Hematopoietic multipotent progenitor cell (in vitro differentiated cells): Measurements from ENCODE around the gene DDC. TPM values are rescaled to one million over a fixed set of nuclear protein-coding genes. Genes with fewer than 3 reads are reported as not detected.
A peak's percentile ranks its signal among the peaks of the same experiment; 100 is the strongest.
"Not testable (repeated sequence)": the region's sequence is repeated elsewhere in the genome, so short reads cannot be mapped to it uniquely, and the experiment has no call there.

ENCODE experiments used
- DNase-seq, 3 donors: peaks; one replicate each; pipeline ENCODE4 v3.0.0-alpha.2; 2011 to 2015; ENCODE audit warnings: low read depth in 2 of 3, low spot score in 2 of 3
- total RNA-seq: library from RNA; depleted of rRNA; stranded (reverse); fragments of >200 nt; gene quantifications from one replicate; pipeline ENCODE4 v1.2.3, GENCODE V29; 2012

The DDC gene
- total RNA-seq, 1 donor = not detected

GRCh38 chr7:50462361-50462760, 102.8 kb downstream of the DDC start:
- no peak for DNase-seq

DNA sequence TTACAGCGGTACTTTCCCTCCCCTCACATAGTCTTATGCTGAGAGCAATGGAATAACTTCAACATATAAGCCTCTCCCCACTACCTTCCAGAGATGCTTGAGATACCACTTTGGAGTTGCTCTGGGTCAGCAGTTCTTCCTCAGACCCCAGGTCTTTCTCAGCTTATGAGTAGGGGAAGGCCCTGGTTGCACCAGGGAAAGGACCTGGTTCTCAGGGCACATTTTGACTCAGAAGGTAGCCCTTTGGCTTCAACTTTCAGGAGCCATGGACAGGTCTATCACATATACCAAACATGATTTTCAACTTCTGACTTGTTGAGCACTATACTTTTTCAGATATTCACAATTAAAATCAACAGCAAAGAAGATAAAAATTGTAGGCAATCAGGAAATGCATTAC, 103.5 kb downstream of the DDC start:
- no peak for DNase-seq

DNA sequence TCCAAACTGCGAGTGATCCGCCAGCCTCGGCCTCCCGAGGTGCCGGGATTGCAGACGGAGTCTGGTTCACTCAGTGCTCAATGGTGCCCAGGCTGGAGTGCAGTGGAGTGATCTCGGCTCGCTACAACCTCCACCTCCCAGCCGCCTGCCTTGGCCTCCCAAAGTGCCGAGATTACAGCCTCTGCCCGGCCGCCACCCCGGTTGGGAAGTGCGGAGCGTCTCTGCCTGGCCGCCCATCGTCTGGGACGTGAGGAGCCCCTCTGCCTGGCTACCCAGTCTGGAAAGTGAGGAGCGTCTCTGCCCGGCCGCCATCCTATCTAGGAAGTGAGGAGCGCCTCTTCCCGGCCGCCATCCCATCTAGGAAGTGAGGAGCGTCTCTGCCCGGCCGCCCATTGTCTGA, 106.0 kb downstream of the DDC start:
- DNase-seq = not testable (repeated sequence)

GRCh38 chr7:50458651-50459050, 106.6 kb downstream of the DDC start:
- not testable (repeated sequence) for DNase-seq

DNA sequence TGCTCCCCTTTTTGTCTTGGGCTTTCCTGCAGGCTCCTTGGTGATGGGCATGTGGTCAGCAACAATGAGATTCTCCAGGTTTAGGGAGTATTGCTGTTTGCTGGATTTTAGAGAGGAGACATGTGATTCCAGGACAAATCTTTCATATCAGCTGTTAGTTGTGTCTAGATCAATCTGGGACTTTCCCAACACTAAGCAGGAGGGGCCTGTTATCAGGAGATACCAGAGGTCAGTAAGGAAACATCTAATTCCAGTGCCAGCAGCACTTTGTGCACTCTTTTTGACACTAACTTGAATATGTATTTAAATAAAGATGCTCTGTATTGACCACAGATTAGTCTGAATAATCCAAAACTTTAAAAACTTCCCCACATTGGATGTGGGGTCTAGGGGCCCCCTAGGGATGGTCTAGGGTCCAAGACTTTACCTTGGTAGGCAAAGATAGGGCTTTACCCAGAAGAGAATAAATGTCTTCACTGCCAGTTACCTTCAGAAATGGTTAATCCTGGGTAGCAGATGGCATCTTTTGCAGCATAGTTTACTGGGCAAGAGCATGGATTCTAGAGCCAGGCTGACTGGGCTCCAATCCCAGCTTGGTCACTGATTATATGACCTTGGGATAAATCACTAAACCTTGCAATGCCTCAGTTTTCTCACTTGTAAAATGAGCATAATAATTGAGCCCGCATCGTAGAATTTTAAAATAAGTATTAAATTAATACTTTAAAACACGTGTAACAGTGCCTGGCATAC, 108.7 kb downstream of the DDC start:
- DNase-seq = no peak

GRCh38 chr7:50455658-50456057, 109.5 kb downstream of the DDC start:
- peak in 1 of 3 donors; percentile 56 for DNase-seq

GRCh38 chr7:50454968-50455367, 110.2 kb downstream of the DDC start:
- no peak for DNase-seq

DNA sequence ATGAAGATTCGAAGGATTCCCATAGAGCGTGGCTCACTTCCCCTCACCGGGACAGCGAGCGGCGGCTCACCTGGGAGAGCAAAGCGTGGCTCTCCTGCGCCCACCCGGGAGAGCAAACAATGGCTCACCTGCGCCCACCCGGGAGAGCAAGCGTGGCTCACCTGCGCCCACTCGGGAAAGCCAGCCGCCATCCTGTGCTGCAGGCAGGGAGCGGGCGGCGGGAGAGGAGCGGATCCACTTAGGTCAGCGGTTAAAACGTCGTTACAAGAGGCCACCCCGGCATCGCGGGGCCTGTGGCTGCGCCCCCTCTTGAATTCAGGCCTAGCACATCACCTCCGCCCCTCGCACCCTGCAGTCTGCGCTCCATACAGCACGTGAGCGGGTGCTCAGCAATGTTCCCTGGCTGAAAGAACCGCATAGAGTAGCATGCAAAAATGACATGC, 114.6 kb downstream of the DDC start:
- DNase-seq = no peak

DNA sequence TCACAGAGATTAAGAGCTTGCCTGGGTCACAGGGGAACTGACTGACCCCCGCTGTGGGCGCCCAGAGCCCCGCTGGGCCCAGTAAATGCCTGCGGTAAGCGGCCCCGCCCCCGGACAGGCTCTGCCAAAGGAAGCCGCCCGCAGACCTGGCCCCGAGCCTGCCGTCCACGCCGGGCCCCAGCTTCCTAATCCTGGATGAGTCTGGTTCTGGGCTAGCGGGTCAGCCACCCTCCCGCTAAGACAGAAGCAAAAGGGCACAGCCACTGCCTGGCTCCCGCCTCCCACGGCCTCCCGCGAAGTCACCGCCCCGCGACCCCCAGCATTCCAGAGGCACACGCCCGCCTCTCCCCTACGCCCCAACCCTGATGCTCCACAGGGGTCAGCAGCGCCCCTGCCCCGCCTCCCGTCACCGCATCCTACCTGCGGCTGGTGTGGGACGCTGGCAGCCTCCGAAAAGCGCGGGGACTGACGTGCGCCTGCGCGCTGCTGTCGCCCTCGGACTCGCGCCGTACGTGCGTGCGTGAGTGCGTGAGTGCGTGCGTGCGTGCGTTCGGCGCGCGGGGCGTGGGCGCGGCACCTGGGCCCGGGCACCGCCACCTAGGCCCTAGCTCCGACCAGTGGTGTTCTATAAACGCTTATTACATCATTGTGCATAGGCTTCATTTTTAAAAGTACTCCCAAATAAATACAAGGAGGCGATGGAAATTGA, 115.2 kb downstream of the DDC start, which contains the start of gene FIGNL1:
FIGNL1 (minus strand) TSS at position 470 of the 709 bp plus-strand sequence. CDS start 3,063 bp downstream, outside the sequence.
- DNase-seq = peak; percentile 63 to 74 (median 63)

GRCh38 chr7:50449501-50449880, 115.7 kb downstream of the DDC start:
- DNase-seq = no peak

GRCh38 chr7:50448823-50449222, 116.4 kb downstream of the DDC start:
- no peak for DNase-seq

GRCh38 chr7:50446542-50446960, 118.7 kb downstream of the DDC start:
- DNase-seq = no peak

GRCh38 chr7:50436133-50436806, 128.9 kb downstream of the DDC start:
- no peak for DNase-seq

GRCh38 chr7:50431722-50432305, 133.4 kb downstream of the DDC start:
- no peak for DNase-seq

GRCh38 chr7:50431316-50431715, 133.9 kb downstream of the DDC start:
- DNase-seq = no peak

GRCh38 chr7:50428911-50429310, 136.3 kb downstream of the DDC start:
- DNase-seq = no peak

DNA sequence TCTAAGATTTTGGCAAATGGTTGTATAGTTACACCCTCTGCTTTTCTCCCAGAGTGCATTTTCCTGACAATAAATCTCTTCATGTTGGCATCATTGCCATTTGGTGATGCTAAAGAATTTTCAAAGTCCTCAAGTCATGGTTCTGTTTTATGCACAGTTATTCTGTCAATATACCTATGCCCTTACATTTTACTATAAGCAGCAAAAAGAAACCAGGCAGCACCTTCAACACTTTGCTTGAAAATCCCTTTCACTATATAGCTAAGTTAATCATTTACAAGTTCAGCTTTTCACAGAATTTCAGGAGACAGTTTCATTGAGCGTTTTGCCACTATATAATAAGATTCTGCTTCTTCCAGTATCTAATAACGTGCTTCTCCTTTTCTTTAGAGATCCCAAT, 137.7 kb downstream of the DDC start:
- DNase-seq = no peak

DNA sequence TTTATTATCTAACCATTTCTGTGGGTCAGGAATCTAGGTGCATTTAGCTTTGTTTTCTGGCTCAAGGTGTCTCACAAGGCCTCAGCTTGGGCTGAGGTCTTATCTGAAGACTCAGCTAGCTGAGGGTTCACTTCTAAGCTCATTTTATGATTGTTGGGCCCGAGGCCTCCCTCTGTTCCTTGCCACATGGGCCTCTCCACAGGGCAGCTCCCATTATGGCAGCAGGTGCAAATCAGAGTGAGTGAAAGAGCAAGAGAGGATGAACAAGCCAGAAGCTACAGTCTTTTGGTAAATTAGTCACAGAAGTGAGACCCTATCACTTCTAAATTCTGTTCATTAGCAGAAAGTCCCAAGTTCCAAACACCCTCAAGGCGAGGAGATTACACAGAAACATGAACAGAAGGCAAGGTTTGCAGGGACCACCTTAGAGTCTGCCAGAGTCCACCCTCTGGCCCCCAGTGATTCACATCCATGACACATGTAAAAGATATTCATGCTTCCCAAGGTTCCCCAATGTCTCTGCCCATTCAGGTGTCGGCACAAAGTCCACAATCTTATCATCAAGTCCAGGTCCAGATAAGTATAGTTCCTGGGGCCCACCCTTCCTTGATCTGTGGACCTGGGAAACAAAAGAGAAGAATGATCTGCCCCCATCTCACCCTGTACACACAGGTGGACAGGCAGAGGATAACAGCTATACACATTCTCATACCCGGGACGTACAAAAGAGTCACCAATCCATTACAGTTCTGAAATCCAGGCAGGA, 138.7 kb downstream of the DDC start:
- no peak for DNase-seq

- no peak for DNase-seq
Measured at GRCh38 chr7:50425318-50425717, 139.9 kb downstream of the DDC start.

GRCh38 chr7:50423860-50424259, 141.3 kb downstream of the DDC start:
- no peak for DNase-seq
